Calu3 (cell line): ENCODE results near the gene UQCR11. TPM values are rescaled to one million over a fixed set of nuclear protein-coding genes. Genes with fewer than 3 reads are reported as not detected.

Experiments
- BruUV-seq: library from RNA; stranded (reverse); fragments of 400-500 nt; replicated peaks from 2 replicates; lab custom pipeline; 2021; lab: Mats Ljungman, UMichigan
- CTCF ChIA-PET: fragments of 300-600 bp; sonication (Branson Sonifier 250); formaldehyde crosslinking; loops from one replicate; lab custom pipeline; 2022; ENCODE audit warnings: antibody characterized with exemption; lab: Charles Lee
- DNase-seq: peaks from one replicate; pipeline ENCODE4 v3.0.0; 2022
- H3K27ac Mint-ChIP-seq: one replicate; pipeline ENCODE4 v1.8.0; 2022; ENCODE audit warnings: mixed read lengths; ENCODE audit not compliant: unreplicated experiment
- H3K27me3 Mint-ChIP-seq: one replicate; pipeline ENCODE4 v1.8.0; 2022; ENCODE audit warnings: mixed read lengths; ENCODE audit not compliant: unreplicated experiment
- H3K36me3 Mint-ChIP-seq: one replicate; pipeline ENCODE4 v1.8.0; 2022; ENCODE audit warnings: mild to moderate bottlenecking, moderate library complexity, mixed read lengths; ENCODE audit not compliant: insufficient read depth, unreplicated experiment
- H3K4me1 Mint-ChIP-seq: one replicate; pipeline ENCODE4 v1.8.0; 2022; ENCODE audit warnings: mild to moderate bottlenecking, low read depth, mixed read lengths; ENCODE audit not compliant: unreplicated experiment
- H3K4me3 Mint-ChIP-seq: one replicate; pipeline ENCODE4 v1.8.0; 2022; ENCODE audit warnings: mild to moderate bottlenecking, low read depth, moderate library complexity, mixed read lengths; ENCODE audit not compliant: unreplicated experiment
- H3K9me3 Mint-ChIP-seq: one replicate; pipeline ENCODE4 v1.8.0; 2022; ENCODE audit warnings: low read depth, mixed read lengths; ENCODE audit not compliant: unreplicated experiment
- CTCF ChIP-seq: fragments of 200-600 bp; IDR thresholded peaks from one replicate; pipeline ENCODE4 v1.8.0; 2022; ENCODE audit warnings: antibody characterized with exemption; ENCODE audit not compliant: unreplicated experiment
- intact Hi-C: fragments of 100-400 bp; cut with micrococcal nuclease; formaldehyde crosslinking; loops from one replicate; pipeline ENCODE4 v1.10.0; 2022; ENCODE audit not compliant: unreplicated experiment
- total RNA-seq: library from RNA; stranded (reverse); gene quantifications from 2 replicates; pipeline ENCODE4 v1.2.3, GENCODE V29; 2022

Gene UQCR11
- total RNA-seq, 1 experiment from 2014 or later: 148 TPM

GRCh38 chr19:1576242-1577089 lies 28.8 kb downstream of the UQCR11 start:
- intact Hi-C loops: no loop called here
- no peak for TF ChIP-seq CTCF
- no peak for DNase-seq
- BruUV-seq: no TSS peak
- Mint-ChIP-seq H3K36me3 (peaks cover 16% of the 10 kb centered on the region), H3K9me3 (no peaks in the 10 kb centered on the region), H3K27ac (no peak overlapping the region), H3K4me3 (no peak overlapping the region), H3K4me1 (no peaks in the 10 kb centered on the region), H3K27me3 (no peaks in the 10 kb centered on the region)
- CTCF ChIA-PET: no interaction called here

GRCh38 chr19:1575323-1576241 lies 29.7 kb downstream of the UQCR11 start:
- intact Hi-C loops: no loop called here
- H3K9me3 Mint-ChIP-seq: no peaks in the 10 kb centered on the region
- DNase-seq: no peak
- peaks cover 5% of the 10 kb centered on the region for H3K27me3 Mint-ChIP-seq
- TF ChIP-seq CTCF: no peak
- peaks cover 17% of the 10 kb centered on the region for H3K36me3 Mint-ChIP-seq
- no peaks in the 10 kb centered on the region for H3K4me1 Mint-ChIP-seq
- BruUV-seq: no TSS peak
- H3K4me3 Mint-ChIP-seq: no peak overlapping the region
- CTCF ChIA-PET: no interaction called here
- H3K27ac Mint-ChIP-seq: no peak overlapping the region

GRCh38 chr19:1574354-1575136 lies 30.7 kb downstream of the UQCR11 start:
- H3K9me3 Mint-ChIP-seq: no peaks in the 10 kb centered on the region
- no TSS peak for BruUV-seq
- no peak for TF ChIP-seq CTCF
- peaks cover 10% of the 10 kb centered on the region for H3K4me1 Mint-ChIP-seq
- CTCF ChIA-PET: no interaction called here
- no peak for DNase-seq
- H3K36me3 Mint-ChIP-seq: peaks cover 20% of the 10 kb centered on the region
- H3K27me3 Mint-ChIP-seq: peaks cover 15% of the 10 kb centered on the region
- no peak overlapping the region for H3K4me3 Mint-ChIP-seq
- H3K27ac Mint-ChIP-seq: no peak overlapping the region
- intact Hi-C loops: no loop called here

- H3K27ac Mint-ChIP-seq: no peak overlapping the region
- no peaks in the 10 kb centered on the region for H3K9me3 Mint-ChIP-seq
- TF ChIP-seq CTCF: no peak
- intact Hi-C loops: no loop called here
- H3K27me3 Mint-ChIP-seq: peaks cover 19% of the 10 kb centered on the region
- H3K36me3 Mint-ChIP-seq: peaks cover 27% of the 10 kb centered on the region
- CTCF ChIA-PET: no interaction called here
- no TSS peak for BruUV-seq
- DNase-seq: no peak
- no peak overlapping the region for H3K4me3 Mint-ChIP-seq
- H3K4me1 Mint-ChIP-seq: peaks cover 12% of the 10 kb centered on the region
These were observed 32.5 kb downstream of the UQCR11 start for GRCh38 chr19:1572795-1573194.
